Activated CD4-positive, alpha-beta memory T cell treated with anti-CD3 and anti-CD28 coated beads for 36 hours (primary cell): ENCODE results near the gene NBAS. TPM values are rescaled to one million over a fixed set of nuclear protein-coding genes. Genes with fewer than 3 reads are reported as not detected.

ENCODE experiments used
- CTCF ChIA-PET: fragments of 350-600 bp; sonication (Branson Sonifier 250); formaldehyde crosslinking; loops from one replicate; lab custom pipeline; 2021; ENCODE audit warnings: antibody characterized with exemption, inconsistent platforms; lab: Charles Lee
- POLR2A ChIA-PET: fragments of 350-600 bp; sonication (Branson Sonifier 250); formaldehyde crosslinking; loops from one replicate; lab custom pipeline; 2021; ENCODE audit warnings: antibody characterized with exemption; lab: Charles Lee
- DNase-seq: peaks from one replicate; pipeline ENCODE4 v3.0.0-alpha.2; 2020
- H3K27ac Mint-ChIP-seq: one replicate; pipeline ENCODE4 v1.8.0; 2021; ENCODE audit warnings: mixed read lengths
- H3K27me3 Mint-ChIP-seq: one replicate; pipeline ENCODE4 v1.8.0; 2021; ENCODE audit warnings: mixed read lengths
- H3K36me3 Mint-ChIP-seq: one replicate; pipeline ENCODE4 v1.8.0; 2021; ENCODE audit warnings: mixed read lengths
- H3K4me1 Mint-ChIP-seq: one replicate; pipeline ENCODE4 v1.8.0; 2021; ENCODE audit warnings: low read depth, mixed read lengths
- H3K4me3 Mint-ChIP-seq: one replicate; pipeline ENCODE4 v1.8.0; 2021; ENCODE audit warnings: mild to moderate bottlenecking, mixed read lengths
- H3K9me3 Mint-ChIP-seq: one replicate; pipeline ENCODE4 v1.8.0; 2021; ENCODE audit warnings: mixed read lengths
- intact Hi-C: fragments of 100-400 bp; cut with micrococcal nuclease; formaldehyde crosslinking; loops from one replicate; pipeline ENCODE4 v1.15.1; 2023
- total RNA-seq, 2 experiments: library from RNA; stranded (reverse); gene quantifications; one replicate each; pipeline ENCODE4 v1.2.3, GENCODE V29; 2021

The NBAS gene
- total RNA-seq, 2 experiments from 2014 or later, result 40.1 to 44.0 TPM

- ChIA-PET POLR2A (no interaction called here), CTCF (interaction anchor here (1.9 kb wide), 1 partner anchor 10 kb away, joined by 5 read pairs; no protein-coding TSS in a partner anchor)
- H3K9me3 Mint-ChIP-seq, result no peaks in the 10 kb centered on the region
- no peaks in the 10 kb centered on the region for H3K27me3 Mint-ChIP-seq
- DNase-seq, result no peak
- H3K36me3 Mint-ChIP-seq, result peaks cover 37% of the 10 kb centered on the region
- H3K4me1 Mint-ChIP-seq, result peaks cover 9% of the 10 kb centered on the region
- no peak overlapping the region for H3K4me3 Mint-ChIP-seq
- intact Hi-C loops, result loop anchor here (10.0 kb wide), 1 partner anchor 145 kb away; no protein-coding TSS in a partner anchor
- no peak overlapping the region for H3K27ac Mint-ChIP-seq
Measured at GRCh38 chr2:15170070-15170775, 390.9 kb downstream of the NBAS start.

GRCh38 chr2:15169326-15170069, 391.6 kb downstream of the NBAS start:
- intact Hi-C loops, result loop anchor here (10.0 kb wide), 1 partner anchor 145 kb away; no protein-coding TSS in a partner anchor
- ChIA-PET POLR2A (no interaction called here), CTCF (interaction anchor here (1.9 kb wide), 1 partner anchor 10 kb away, joined by 5 read pairs; no protein-coding TSS in a partner anchor)
- DNase-seq, result no peak
- H3K4me1 Mint-ChIP-seq, result peaks cover 9% of the 10 kb centered on the region
- no peaks in the 10 kb centered on the region for H3K9me3 Mint-ChIP-seq
- no peaks in the 10 kb centered on the region for H3K27me3 Mint-ChIP-seq
- H3K27ac Mint-ChIP-seq, result no peak overlapping the region
- H3K36me3 Mint-ChIP-seq, result peaks cover 36% of the 10 kb centered on the region
- no peak overlapping the region for H3K4me3 Mint-ChIP-seq

DNA sequence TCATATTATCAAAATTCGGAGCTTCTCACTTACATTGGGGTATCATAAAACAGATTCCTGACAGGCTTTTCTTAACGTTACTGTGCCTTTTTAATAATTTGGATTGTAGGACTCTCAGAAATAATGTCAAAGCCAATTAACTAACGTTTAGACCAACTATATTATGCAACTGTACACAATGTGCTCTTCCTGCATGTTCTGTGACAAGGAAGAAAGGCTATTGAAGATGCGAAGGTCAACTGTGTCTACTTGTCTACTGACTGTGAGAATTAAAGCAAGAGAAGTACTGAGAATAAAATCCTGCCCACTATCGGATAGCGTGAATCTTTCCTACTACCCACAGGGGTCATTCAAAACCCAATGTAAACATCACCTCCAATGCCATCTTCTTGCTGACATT, 393.0 kb downstream of the NBAS start:
- peaks cover 36% of the 10 kb centered on the region for H3K36me3 Mint-ChIP-seq
- CTCF ChIA-PET, result interaction anchor here (1.9 kb wide), 1 partner anchor 8 kb away, joined by 5 read pairs; no protein-coding TSS in a partner anchor

GRCh38 chr2:15166878-15167277, 394.3 kb downstream of the NBAS start:
- H3K27me3 Mint-ChIP-seq, result no peaks in the 10 kb centered on the region
- no peak overlapping the region for H3K27ac Mint-ChIP-seq
- ChIA-PET CTCF (no interaction called here), POLR2A (no interaction called here)
- peaks cover 32% of the 10 kb centered on the region for H3K36me3 Mint-ChIP-seq
- intact Hi-C loops, result no loop called here
- no peak for DNase-seq
- H3K9me3 Mint-ChIP-seq, result no peaks in the 10 kb centered on the region
- H3K4me3 Mint-ChIP-seq, result no peak overlapping the region
- no peaks in the 10 kb centered on the region for H3K4me1 Mint-ChIP-seq

More for the DNA sequence above, 393.0 kb downstream of the NBAS start:
- no peak overlapping the region for H3K27ac Mint-ChIP-seq
- no peak overlapping the region for H3K4me3 Mint-ChIP-seq
- peaks cover 4% of the 10 kb centered on the region for H3K4me1 Mint-ChIP-seq
- intact Hi-C loops, result no loop called here
- H3K27me3 Mint-ChIP-seq, result no peaks in the 10 kb centered on the region
- DNase-seq, result no peak
- POLR2A ChIA-PET, result no interaction called here
- no peaks in the 10 kb centered on the region for H3K9me3 Mint-ChIP-seq

- intact Hi-C loops, result no loop called here
- CTCF ChIA-PET, result no interaction called here
- no peak for DNase-seq
- H3K9me3 Mint-ChIP-seq, result no peaks in the 10 kb centered on the region
- no peak overlapping the region for H3K27ac Mint-ChIP-seq
- H3K36me3 Mint-ChIP-seq, result peaks cover 17% of the 10 kb centered on the region
- no peak overlapping the region for H3K4me3 Mint-ChIP-seq
- POLR2A ChIA-PET, result no interaction called here
- H3K4me1 Mint-ChIP-seq, result no peaks in the 10 kb centered on the region
- peaks cover 2% of the 10 kb centered on the region for H3K27me3 Mint-ChIP-seq
Measured at GRCh38 chr2:15163326-15163725, 397.8 kb downstream of the NBAS start.

- POLR2A ChIA-PET, result no interaction called here
Measured at GRCh38 chr2:15162620-15163019, 398.5 kb downstream of the NBAS start.

GRCh38 chr2:15160201-15160991, 400.7 kb downstream of the NBAS start:
- Mint-ChIP-seq H3K9me3 (no peaks in the 10 kb centered on the region), H3K4me3 (no peak overlapping the region), H3K4me1 (no peaks in the 10 kb centered on the region), H3K27me3 (peaks cover 6% of the 10 kb centered on the region), H3K27ac (no peak overlapping the region), H3K36me3 (no peaks in the 10 kb centered on the region)
- no peak for DNase-seq
- ChIA-PET CTCF (interaction anchor here (0.7 to 1.6 kb wide), 8 partner anchors 9 to 177 kb away, joined by 3 to 5 read pairs (median 3); no protein-coding TSS in a partner anchor), POLR2A (no interaction called here)
- intact Hi-C loops, result no loop called here

More at GRCh38 chr2:15162620-15163019, 398.5 kb downstream of the NBAS start:
- Mint-ChIP-seq H3K27ac (no peak overlapping the region), H3K4me3 (no peak overlapping the region), H3K36me3 (peaks cover 14% of the 10 kb centered on the region), H3K4me1 (no peaks in the 10 kb centered on the region), H3K9me3 (no peaks in the 10 kb centered on the region), H3K27me3 (peaks cover 2% of the 10 kb centered on the region)
- CTCF ChIA-PET, result no interaction called here
- intact Hi-C loops, result no loop called here
- no peak for DNase-seq

- intact Hi-C loops, result loop anchor here (10.0 kb wide), 1 partner anchor 105 kb away; no protein-coding TSS in a partner anchor
- CTCF ChIA-PET, result interaction anchor here (0.7 to 1.6 kb wide), 8 partner anchors 10 to 178 kb away, joined by 3 to 5 read pairs (median 3); no protein-coding TSS in a partner anchor
- Mint-ChIP-seq H3K27me3 (peaks cover 6% of the 10 kb centered on the region), H3K36me3 (no peaks in the 10 kb centered on the region), H3K4me3 (no peak overlapping the region), H3K4me1 (no peaks in the 10 kb centered on the region), H3K27ac (no peak overlapping the region), H3K9me3 (no peaks in the 10 kb centered on the region)
- DNase-seq, result no peak
- POLR2A ChIA-PET, result no interaction called here
Measured at GRCh38 chr2:15159751-15160177, 401.4 kb downstream of the NBAS start.

DNA sequence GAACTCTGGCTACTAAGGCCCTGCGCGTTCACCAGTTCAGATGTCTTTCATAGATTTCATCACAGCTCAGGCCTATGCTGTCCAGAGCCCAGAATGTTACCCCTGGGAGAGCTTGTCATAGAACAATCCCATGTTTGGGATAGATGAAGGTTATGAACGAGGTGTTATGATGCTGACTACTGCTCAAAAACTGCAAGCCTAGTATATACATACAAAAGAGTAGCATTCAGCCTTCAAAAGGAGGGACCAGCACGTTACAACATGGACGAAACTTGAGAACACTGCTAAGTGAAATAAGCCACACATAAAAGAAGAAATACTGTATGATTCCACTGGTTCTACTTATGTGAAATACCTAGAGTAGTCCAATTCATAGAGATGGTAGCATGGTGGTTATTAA, 401.9 kb downstream of the NBAS start:
- H3K4me3 Mint-ChIP-seq, result no peak overlapping the region
- H3K27me3 Mint-ChIP-seq, result peaks cover 6% of the 10 kb centered on the region
- H3K9me3 Mint-ChIP-seq, result no peaks in the 10 kb centered on the region
- no peaks in the 10 kb centered on the region for H3K4me1 Mint-ChIP-seq
- ChIA-PET POLR2A (no interaction called here), CTCF (interaction anchor here (0.6 to 1.0 kb wide), 3 partner anchors 10 to 206 kb away, joined by 3 to 5 read pairs (median 3); no protein-coding TSS in a partner anchor)
- no peak for DNase-seq
- intact Hi-C loops, result loop anchor here (10.0 kb wide), 1 partner anchor 104 kb away; no protein-coding TSS in a partner anchor
- no peak overlapping the region for H3K27ac Mint-ChIP-seq
- H3K36me3 Mint-ChIP-seq, result no peaks in the 10 kb centered on the region

DNA sequence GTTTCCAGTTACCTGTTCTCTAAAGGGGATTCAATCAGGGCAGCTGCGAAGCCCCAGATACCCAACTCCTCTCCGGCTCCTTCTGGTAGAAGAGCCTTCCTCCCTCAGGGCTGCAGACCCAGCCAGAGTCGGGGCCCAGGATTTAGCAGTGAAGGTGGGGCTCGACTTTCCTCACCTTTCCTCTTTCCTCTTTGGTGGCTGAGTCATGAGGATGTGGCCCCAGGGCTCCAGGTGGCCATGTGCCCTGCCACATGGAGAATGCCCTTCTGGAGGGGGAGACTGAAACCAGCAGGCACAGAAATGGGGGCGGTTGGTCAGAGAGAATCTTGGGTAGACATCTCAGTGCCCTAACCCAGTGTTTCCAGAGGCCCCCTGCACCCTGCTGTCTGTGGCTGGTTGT, 402.6 kb downstream of the NBAS start:
- POLR2A ChIA-PET, result no interaction called here
- Mint-ChIP-seq H3K27me3 (peaks cover 6% of the 10 kb centered on the region), H3K4me1 (no peaks in the 10 kb centered on the region), H3K4me3 (no peak overlapping the region), H3K27ac (no peak overlapping the region), H3K36me3 (no peaks in the 10 kb centered on the region), H3K9me3 (no peaks in the 10 kb centered on the region)
- intact Hi-C loops, result loop anchor here (10.0 kb wide), 1 partner anchor 104 kb away; no protein-coding TSS in a partner anchor
- CTCF ChIA-PET, result interaction anchor here (0.6 kb wide), 1 partner anchor 207 kb away, joined by 3 read pairs; no protein-coding TSS in a partner anchor
- no peak for DNase-seq

GRCh38 chr2:15158100-15158499, 403.0 kb downstream of the NBAS start:
- H3K27ac Mint-ChIP-seq, result no peak overlapping the region
- ChIA-PET POLR2A (no interaction called here), CTCF (no interaction called here)
- intact Hi-C loops, result loop anchor here (10.0 kb wide), 1 partner anchor 103 kb away; no protein-coding TSS in a partner anchor
- peaks cover 6% of the 10 kb centered on the region for H3K27me3 Mint-ChIP-seq
- H3K4me1 Mint-ChIP-seq, result no peaks in the 10 kb centered on the region
- DNase-seq, result no peak
- H3K36me3 Mint-ChIP-seq, result no peaks in the 10 kb centered on the region
- H3K9me3 Mint-ChIP-seq, result no peaks in the 10 kb centered on the region
- no peak overlapping the region for H3K4me3 Mint-ChIP-seq
